CD4-positive, CD25-positive, alpha-beta regulatory T cell (primary cell): ENCODE results near the gene SLFN5. TPM values are rescaled to one million over a fixed set of nuclear protein-coding genes. Genes with fewer than 3 reads are reported as not detected.

Experiments used
- ATAC-seq, 2 donors: fragments of 150-1000 bp; cut with Tn5 transposase; one replicate each; pipeline ENCODE4 v1.10.0; 2021; ENCODE audit warnings: low read depth in 2 of 2, moderate number of reproducible peaks in 2 of 2, moderate library complexity in 1 of 2
- DNase-seq, 3 donors: peaks; one replicate each; pipeline versions ENCODE4 v3.0.0 to v3.0.0-alpha.2; 2012 to 2022; ENCODE audit warnings: mixed read lengths in 1 of 3
- H3K27ac ChIP-seq: one replicate; pipeline ENCODE4 v1.7.0; 2013; ENCODE audit warnings: mild to moderate bottlenecking, low read length; ENCODE audit not compliant: insufficient read depth, poor library complexity, severe bottlenecking
- H3K27me3 ChIP-seq: one replicate; pipeline ENCODE4 v1.7.0; 2013; ENCODE audit warnings: low read length; ENCODE audit not compliant: control insufficient read depth, insufficient read depth
- H3K36me3 ChIP-seq: one replicate; pipeline ENCODE4 v1.7.0; 2013; ENCODE audit warnings: mild to moderate bottlenecking, low read length, moderate library complexity; ENCODE audit not compliant: control insufficient read depth, insufficient read depth
- H3K4me1 ChIP-seq: 2 replicates; pipeline ENCODE4 v1.7.0; 2013; ENCODE audit warnings: mild to moderate bottlenecking, low read length; ENCODE audit not compliant: insufficient read depth, control insufficient read depth, poor library complexity, severe bottlenecking
- H3K4me3 ChIP-seq: one replicate; pipeline ENCODE4 v1.7.0; 2013; ENCODE audit warnings: low read depth, mild to moderate bottlenecking, low read length, moderate library complexity
- H3K9me3 ChIP-seq, 2 experiments: 1 replicate in 1 of 2; 2 replicates in 1 of 2; pipeline ENCODE4 v1.7.0; 2013; ENCODE audit warnings: low read length in 2 of 2, mild to moderate bottlenecking in 1 of 2, moderate library complexity in 1 of 2; ENCODE audit not compliant: control insufficient read depth in 2 of 2
- H3K27ac Mint-ChIP-seq, 3 donors: one replicate each; pipeline ENCODE4 v1.8.0; 2020 to 2022; ENCODE audit warnings: mild to moderate bottlenecking in 3 of 3, mixed read lengths in 3 of 3, moderate library complexity in 2 of 3
- H3K27me3 Mint-ChIP-seq: one replicate; pipeline ENCODE4 v1.8.0; 2022; ENCODE audit warnings: mild to moderate bottlenecking, mixed read lengths
- H3K36me3 Mint-ChIP-seq: one replicate; pipeline ENCODE4 v1.8.0; 2020; ENCODE audit warnings: mixed read lengths
- H3K4me1 Mint-ChIP-seq, 4 donors: one replicate each; pipeline ENCODE4 v1.8.0; 2020 to 2022; ENCODE audit warnings: mixed read lengths in 4 of 4, mild to moderate bottlenecking in 1 of 4
- H3K4me3 Mint-ChIP-seq, 4 donors: one replicate each; pipeline ENCODE4 v1.8.0; 2020 to 2022; ENCODE audit warnings: mild to moderate bottlenecking in 4 of 4, mixed read lengths in 4 of 4, moderate library complexity in 3 of 4
- H3K9me3 Mint-ChIP-seq, 7 donors: one replicate each; pipeline ENCODE4 v1.8.0; 2020 to 2022; ENCODE audit warnings: mixed read lengths in 7 of 7, mild to moderate bottlenecking in 3 of 7, moderate library complexity in 2 of 7
- polyA plus RNA-seq, 4 donors: library from polyadenylated mRNA; unstranded; fragments of 300-500 nt; fragmentation: Illumina TruSeq; gene quantifications; one replicate each; pipeline ENCODE4 v1.2.3, GENCODE V29; 2021
- total RNA-seq: library from RNA; stranded (reverse); gene quantifications from one replicate; pipeline ENCODE4 v1.2.3, GENCODE V29; 2022

The SLFN5 gene
- total and polyA plus RNA-seq, 5 donors from 2014 or later, result 122 to 221 (median 185) TPM

GRCh38 chr17:35289222-35289621, 46.4 kb downstream of the SLFN5 start:
- H3K4me1 ChIP-seq, result peaks cover 12% of the 10 kb centered on the region
- peak overlapping the region; percentile 19 to 84 (median 62) for H3K4me3 Mint-ChIP-seq
- H3K36me3 Mint-ChIP-seq, result no peaks in the 10 kb centered on the region
- peak overlapping the region; percentile 67 for H3K4me3 ChIP-seq
- DNase-seq (peak in 2 of 3 donors; percentile 36 to 47), ATAC-seq (peak in 1 of 2 donors; percentile 25)
- H3K9me3 ChIP-seq, result no peaks in the 10 kb centered on the region
- H3K27ac ChIP-seq, result no peak overlapping the region
- peaks cover 0 to 8% (median 3%) of the 10 kb centered on the region in 7 donors for H3K9me3 Mint-ChIP-seq
- peak overlapping the region; percentile 19 to 96 (median 79) for H3K27ac Mint-ChIP-seq
- peaks cover 18% of the 10 kb centered on the region for H3K27me3 Mint-ChIP-seq
- H3K27me3 ChIP-seq, result no peaks in the 10 kb centered on the region
- H3K4me1 Mint-ChIP-seq, result peaks cover 21 to 55% (median 29%) of the 10 kb centered on the region in 4 donors
- no peaks in the 10 kb centered on the region for H3K36me3 ChIP-seq

- no peaks in the 10 kb centered on the region for H3K27me3 ChIP-seq
- peaks cover 19 to 33% (median 27%) of the 10 kb centered on the region in 4 donors for H3K4me1 Mint-ChIP-seq
- no peak overlapping the region for H3K27ac ChIP-seq
- no peak overlapping the region for H3K27ac Mint-ChIP-seq
- peaks cover 2% of the 10 kb centered on the region for H3K36me3 Mint-ChIP-seq
- peaks cover 21% of the 10 kb centered on the region for H3K27me3 Mint-ChIP-seq
- no peak overlapping the region for H3K4me3 ChIP-seq
- ATAC-seq (no peak), DNase-seq (no peak)
- H3K9me3 ChIP-seq, result peaks cover 0 to 4% of the 10 kb centered on the region in 2 experiments
- H3K4me3 Mint-ChIP-seq, result no peak overlapping the region
- no peaks in the 10 kb centered on the region for H3K36me3 ChIP-seq
- peaks cover 0 to 12% (median 2%) of the 10 kb centered on the region in 7 donors for H3K9me3 Mint-ChIP-seq
- peaks cover 4% of the 10 kb centered on the region for H3K4me1 ChIP-seq
These were observed 48.9 kb downstream of the SLFN5 start for GRCh38 chr17:35291802-35292201.

GRCh38 chr17:35293151-35293847, 50.4 kb downstream of the SLFN5 start:
- H3K27ac Mint-ChIP-seq, result no peak overlapping the region

GRCh38 chr17:35294756-35295155, 51.9 kb downstream of the SLFN5 start:
- no peak overlapping the region for H3K4me3 Mint-ChIP-seq
- H3K36me3 Mint-ChIP-seq, result peaks cover 4% of the 10 kb centered on the region
- peaks cover 30% of the 10 kb centered on the region for H3K27me3 Mint-ChIP-seq
- H3K27me3 ChIP-seq, result no peaks in the 10 kb centered on the region
- H3K4me1 ChIP-seq, result no peaks in the 10 kb centered on the region
- H3K4me1 Mint-ChIP-seq, result peaks cover 6 to 17% (median 12%) of the 10 kb centered on the region in 4 donors
- no peak overlapping the region for H3K4me3 ChIP-seq
- peaks cover 0 to 4% of the 10 kb centered on the region in 2 experiments for H3K9me3 ChIP-seq
- no peak overlapping the region for H3K27ac Mint-ChIP-seq
- DNase-seq (no peak), ATAC-seq (no peak)
- no peak overlapping the region for H3K27ac ChIP-seq
- peaks cover 0 to 5% (median 1%) of the 10 kb centered on the region in 7 donors for H3K9me3 Mint-ChIP-seq
- no peaks in the 10 kb centered on the region for H3K36me3 ChIP-seq

More at GRCh38 chr17:35293151-35293847, 50.4 kb downstream of the SLFN5 start:
- H3K27ac ChIP-seq, result no peak overlapping the region
- H3K9me3 ChIP-seq, result peaks cover 0 to 4% of the 10 kb centered on the region in 2 experiments
- no peak overlapping the region for H3K4me3 ChIP-seq
- H3K4me3 Mint-ChIP-seq, result no peak overlapping the region
- H3K27me3 ChIP-seq, result no peaks in the 10 kb centered on the region
- peaks cover 19 to 29% (median 22%) of the 10 kb centered on the region in 4 donors for H3K4me1 Mint-ChIP-seq
- no peak for ATAC-seq
- DNase-seq, result no peak
- H3K9me3 Mint-ChIP-seq, result peaks cover 0 to 10% (median 4%) of the 10 kb centered on the region in 7 donors
- H3K4me1 ChIP-seq, result peaks cover 4% of the 10 kb centered on the region
- no peaks in the 10 kb centered on the region for H3K36me3 ChIP-seq
- H3K27me3 Mint-ChIP-seq, result peaks cover 24% of the 10 kb centered on the region
- H3K36me3 Mint-ChIP-seq, result peaks cover 4% of the 10 kb centered on the region

- no peak overlapping the region for H3K27ac Mint-ChIP-seq
- peaks cover 30% of the 10 kb centered on the region for H3K27me3 Mint-ChIP-seq
- H3K36me3 Mint-ChIP-seq, result peaks cover 4% of the 10 kb centered on the region
- Histone ChIP-seq H3K4me3 (no peak overlapping the region), H3K27me3 (no peaks in the 10 kb centered on the region), H3K36me3 (no peaks in the 10 kb centered on the region), H3K4me1 (no peaks in the 10 kb centered on the region), H3K9me3 (peaks cover 0 to 4% of the 10 kb centered on the region in 2 experiments), H3K27ac (no peak overlapping the region)
- no peak for DNase-seq
- H3K9me3 Mint-ChIP-seq, result peaks cover 0 to 5% (median 1%) of the 10 kb centered on the region in 7 donors
- no peak overlapping the region for H3K4me3 Mint-ChIP-seq
- H3K4me1 Mint-ChIP-seq, result peaks cover 6 to 12% (median 8%) of the 10 kb centered on the region in 4 donors
- no peak for ATAC-seq
These were observed 52.8 kb downstream of the SLFN5 start for GRCh38 chr17:35295686-35296085.

GRCh38 chr17:35297666-35298065, 54.8 kb downstream of the SLFN5 start:
- no peak for ATAC-seq
- peaks cover 7% of the 10 kb centered on the region for H3K36me3 Mint-ChIP-seq
- Histone ChIP-seq H3K9me3 (peaks cover 0 to 4% of the 10 kb centered on the region in 2 experiments), H3K4me3 (no peak overlapping the region), H3K4me1 (no peaks in the 10 kb centered on the region), H3K27ac (no peak overlapping the region), H3K36me3 (no peaks in the 10 kb centered on the region), H3K27me3 (no peaks in the 10 kb centered on the region)
- H3K27me3 Mint-ChIP-seq, result peaks cover 24% of the 10 kb centered on the region
- DNase-seq, result no peak
- H3K27ac Mint-ChIP-seq, result no peak overlapping the region
- H3K4me3 Mint-ChIP-seq, result no peak overlapping the region
- peaks cover 6 to 12% (median 8%) of the 10 kb centered on the region in 4 donors for H3K4me1 Mint-ChIP-seq
- peaks cover 2 to 11% (median 6%) of the 10 kb centered on the region in 7 donors for H3K9me3 Mint-ChIP-seq

- DNase-seq (no peak), ATAC-seq (no peak)
- no peaks in the 10 kb centered on the region for H3K4me1 ChIP-seq
- H3K4me3 Mint-ChIP-seq, result no peak overlapping the region
- H3K36me3 ChIP-seq, result no peaks in the 10 kb centered on the region
- H3K9me3 ChIP-seq, result peaks cover 3 to 8% of the 10 kb centered on the region in 2 experiments
- peaks cover 12% of the 10 kb centered on the region for H3K36me3 Mint-ChIP-seq
- H3K27ac ChIP-seq, result no peak overlapping the region
- peaks cover 20% of the 10 kb centered on the region for H3K27me3 Mint-ChIP-seq
- peaks cover 4 to 17% (median 11%) of the 10 kb centered on the region in 7 donors for H3K9me3 Mint-ChIP-seq
- no peaks in the 10 kb centered on the region for H3K27me3 ChIP-seq
- no peak overlapping the region for H3K4me3 ChIP-seq
- H3K27ac Mint-ChIP-seq, result peak overlapping the region in 1 of 3 donors; percentile 72
- peaks cover 6 to 10% (median 6%) of the 10 kb centered on the region in 4 donors for H3K4me1 Mint-ChIP-seq
These were observed 55.8 kb downstream of the SLFN5 start for GRCh38 chr17:35298639-35299038.
